Activated naive CD4-positive, alpha-beta T cell (primary cell): Measurements from ENCODE around the gene TCF15.
"Not testable (repeated sequence)": the region's sequence is repeated elsewhere in the genome, so short reads cannot be mapped to it uniquely, and the experiment has no call there.

Experiments
- DNase-seq, 4 experiments: peaks; one replicate each; lab custom pipeline; 2025; lab: John Stamatoyannopoulos, UW

TCF15 gene

GRCh38 chr20:578940-579690 lies 31.0 kb downstream of the TCF15 start:
- not testable (repeated sequence) for DNase-seq

GRCh38 chr20:577167-577791 lies 32.8 kb downstream of the TCF15 start:
- DNase-seq, result no peak

GRCh38 chr20:576156-576555 lies 34.0 kb downstream of the TCF15 start:
- no peak for DNase-seq

GRCh38 chr20:575230-575629 lies 34.9 kb downstream of the TCF15 start:
- DNase-seq, result no peak

- DNase-seq, result no peak
These were observed 35.7 kb downstream of the TCF15 start for GRCh38 chr20:574297-574942.

- DNase-seq, result no peak
These were observed 36.5 kb downstream of the TCF15 start for GRCh38 chr20:573414-574296.

GRCh38 chr20:572727-573126 lies 37.4 kb downstream of the TCF15 start:
- no peak for DNase-seq

GRCh38 chr20:571754-572441 lies 38.2 kb downstream of the TCF15 start:
- no peak for DNase-seq

- no peak for DNase-seq
These were observed 41.3 kb downstream of the TCF15 start for GRCh38 chr20:568673-569415.

- DNase-seq, result no peak
These were observed 41.9 kb downstream of the TCF15 start for GRCh38 chr20:568097-568652.

- no peak for DNase-seq
These were observed 45.9 kb downstream of the TCF15 start for GRCh38 chr20:564192-564591.

GRCh38 chr20:563187-563586 lies 46.9 kb downstream of the TCF15 start:
- DNase-seq, result no peak

- DNase-seq, result no peak
These were observed 47.7 kb downstream of the TCF15 start for GRCh38 chr20:562232-562897.

GRCh38 chr20:561437-562231 lies 48.5 kb downstream of the TCF15 start:
- DNase-seq, result peak in 1 of 4 experiments; percentile 1

- DNase-seq, result no peak
These were observed 49.4 kb downstream of the TCF15 start for GRCh38 chr20:560680-561079.

- DNase-seq, result no peak
These were observed 52.0 kb downstream of the TCF15 start for GRCh38 chr20:558117-558516.

- no peak for DNase-seq
These were observed 53.1 kb downstream of the TCF15 start for GRCh38 chr20:556984-557383.

GRCh38 chr20:555976-556385 lies 54.1 kb downstream of the TCF15 start:
- DNase-seq, result no peak
